ENCODE data around the gene MPEG1. TPM values are rescaled to one million over a fixed set of nuclear protein-coding genes. Genes with fewer than 3 reads are reported as not detected.

The MPEG1 gene
- total and polyA plus RNA-seq, 2 of the 13 experiments (the other 11 are each of a cell fraction or from before 2014, with no cell fraction given) = not detected

- Histone ChIP-seq H2AFZ (ENCODE audit: low read length) (no peak overlapping the region), H3K4me2 (ENCODE audit: low read depth, low read length) (no peak overlapping the region), H3K9me3 (ENCODE audit: low read length) (no peaks in the 10 kb centered on the region), H3K4me1 (ENCODE audit: insufficient read depth, low read length) (no peaks in the 10 kb centered on the region), H3K79me2 (ENCODE audit: insufficient read depth, low read length) (no peaks in the 10 kb centered on the region), H3K4me3 (replicated peaks in 1 of 3; ENCODE audit: insufficient read depth in 1 of 3, low read depth in 2 of 3, low read length in 3 of 3) (no peak overlapping the region), H3K27me3 (ENCODE audit: control insufficient read depth in 1 of 2, insufficient read depth in 2 of 2, low read length in 2 of 2) (no peaks in the 10 kb centered on the region; a peak in 2 of 5 replicates), H3K9ac (ENCODE audit: insufficient read depth, low read depth, low read length) (no peak overlapping the region), H3K36me3 (replicated peaks in 1 of 2; ENCODE audit: control insufficient read depth in 1 of 2, insufficient read depth in 2 of 2, low read length in 2 of 2) (no peaks in the 10 kb centered on the region), H3K27ac (ENCODE audit: extremely low read length, insufficient read depth, low read length) (no peak overlapping the region), H4K20me1 (ENCODE audit: insufficient read depth, low read length) (no peaks in the 10 kb centered on the region)
- no peak for FAIRE-seq
- no peak for DNase-seq (ENCODE audit: low spot score)
- no TSS peak for BruUV-seq (replicated peaks)
- intact Hi-C loops (cut with micrococcal nuclease; ENCODE audit: unreplicated experiment) = no loop called here
- 0% methylated on average over 1 of the region's 2 CpGs for WGBS (ENCODE audit: low lambda C conversion rate)
- ATAC-seq = no peak
- TF ChIP-seq ZNF317 (CRISPR knock-in tag; IDR thresholded peaks at IDR 0.05) (no peak), KAT7 (CRISPR knock-in tag; IDR thresholded peaks at IDR 0.05; ENCODE audit: borderline replicate concordance) (no peak), NFATC3 (CRISPR knock-in tag; IDR thresholded peaks at IDR 0.05) (no peak), SPEN (CRISPR knock-in tag; IDR thresholded peaks at IDR 0.05; ENCODE audit: low read depth) (no peak), GATAD1 (CRISPR knock-in tag; IDR thresholded peaks at IDR 0.05) (no peak), TFE3 (CRISPR knock-in tag; IDR thresholded peaks at IDR 0.05) (no peak), ZNF124 (CRISPR knock-in tag; IDR thresholded peaks at IDR 0.05) (no peak), KLF12 (CRISPR knock-in tag; IDR thresholded peaks at IDR 0.05; ENCODE audit: borderline replicate concordance) (no peak), ZNF737 (CRISPR knock-in tag; IDR thresholded peaks at IDR 0.05; ENCODE audit: borderline replicate concordance) (no peak), IKZF4 (CRISPR knock-in tag; IDR thresholded peaks at IDR 0.05; ENCODE audit: borderline replicate concordance, low read depth, not compliant biosample characterization) (no peak), HOXA5 (CRISPR knock-in tag; IDR thresholded peaks at IDR 0.05) (no peak), ZNF709 (CRISPR knock-in tag; IDR thresholded peaks at IDR 0.05) (no peak), ZNF512B (CRISPR knock-in tag; IDR thresholded peaks at IDR 0.05; ENCODE audit: borderline replicate concordance) (no peak)
- CTCF ChIA-PET (ENCODE audit: low intra/inter-chr PET ratio, low total read pairs) = no interaction called here
- in situ Hi-C loops (cut with HindIII; ENCODE audit: extremely low pct_ligation_motif_present, low pct_unique_long_range_greater_than_20kb) = no loop called here
- POLR2A ChIA-PET = no interaction called here
These were observed 48.4 kb upstream of the MPEG1 start for GRCh38 chr11:59261150-59261549.

Measured in HepG2 (cell line).